Measurements from ENCODE around the gene CHI3L1.
A peak's percentile ranks its signal among the peaks of the same experiment; 100 is the strongest.

The CHI3L1 gene

GRCh38 chr1:203129501-203130231 is 56.8 kb downstream of the CHI3L1 start:
- peak in 1 of 2 experiments; percentile 46 for DNase-seq
